H1 (cell line): ENCODE measurements around the gene NEURL1B. TPM values are rescaled to one million over a fixed set of nuclear protein-coding genes. Genes with fewer than 3 reads are reported as not detected.

Source experiments
- CEBPB ChIP-seq: IDR thresholded peaks from 2 replicates; pipeline ENCODE4 v1.6.1; 2012; ENCODE audit warnings: low read depth, low read length
- CHD7 ChIP-seq: fragments of 300-600 bp; sonication (generic); IDR thresholded peaks from 2 replicates; pipeline ENCODE4 v1.7.1; 2012; ENCODE audit warnings: low read length, moderate library complexity, mild to moderate bottlenecking, inconsistent platforms; ENCODE audit not compliant: insufficient replicate concordance
- CTCF ChIP-seq, 3 experiments: IDR thresholded peaks; 1 replicate in 2 of 3; 2 replicates in 1 of 3; pipeline versions ENCODE4 v1.5.1 to v1.6.1; 2011; ENCODE audit warnings: low read length in 3 of 3, mild to moderate bottlenecking in 3 of 3, inconsistent platforms in 2 of 3, low read depth in 1 of 3, moderate library complexity in 1 of 3; ENCODE audit not compliant: insufficient read depth in 1 of 3; ENCODE audit errors: control extremely low read depth in 1 of 3
- EP300 ChIP-seq, 2 experiments: IDR thresholded peaks; 1 replicate in 1 of 2; 2 replicates in 1 of 2; pipeline ENCODE4 v1.6.1; 2011 to 2012; ENCODE audit warnings: low read depth in 2 of 2, low read length in 2 of 2, mild to moderate bottlenecking in 2 of 2, borderline replicate concordance in 1 of 2, inconsistent platforms in 1 of 2, moderate library complexity in 1 of 2
- MAFK ChIP-seq: IDR thresholded peaks from 2 replicates; pipeline ENCODE4 v1.6.1; 2012; ENCODE audit warnings: low read depth, mild to moderate bottlenecking, improper control_type of control experiment, low read length
- RXRA ChIP-seq: IDR thresholded peaks from 2 replicates; pipeline ENCODE4 v1.6.1; 2011; ENCODE audit warnings: low read depth, mild to moderate bottlenecking, low read length, moderate library complexity; ENCODE audit not compliant: insufficient read depth
- SP2 ChIP-seq: IDR thresholded peaks from 2 replicates; pipeline ENCODE4 v1.6.1; 2012; ENCODE audit warnings: mild to moderate bottlenecking, low read length, inconsistent platforms
- SRF ChIP-seq: IDR thresholded peaks from 2 replicates; pipeline ENCODE4 v1.6.1; 2011; ENCODE audit warnings: mild to moderate bottlenecking, low read depth, low read length, moderate library complexity
- polyA plus RNA-seq, 7 experiments: library from polyadenylated mRNA; depleted of rRNA in 3 of 7; stranded (reverse) in 5 of 7; unstranded in 2 of 7; fragments of >200 nt in 5 of 7; fragments of 200-250 nt in 2 of 7; gene quantifications; 1 replicate in 5 of 7; 2 replicates in 1 of 7; 4 replicates in 1 of 7; pipeline versions ENCODE4 v1.2.1 to v1.2.3, GENCODE V29; 2011 to 2013; ENCODE audit warnings: missing spikeins in 2 of 7, mixed read lengths in 2 of 7
- total RNA-seq: library from RNA; stranded (reverse); fragmentation: NEBNext Ultra II Directional; extraction: Animal tissue kit (Norgen Biotek cat#: 25700); gene quantifications from 2 replicates; pipeline ENCODE4 v1.2.1, GENCODE V29; 2021

NEURL1B gene
- total and polyA plus RNA-seq, 2 of the 8 experiments (the other 6 are each of a cell fraction or from before 2014, with no cell fraction given): 3.3 to 6.1 TPM

GRCh38 chr5:172596638-172597231, 44.3 kb upstream of the NEURL1B start (continued):
- TF ChIP-seq MAFK: no peak
- no peak for TF ChIP-seq CHD7
- no peak for TF ChIP-seq EP300 (IDR thresholded peaks at IDR 0.05; ENCODE audit: borderline replicate concordance in 1 of 2, low read depth in 2 of 2, low read length in 2 of 2)
- no peak for TF ChIP-seq SRF
- TF ChIP-seq CEBPB: no peak
- no peak for TF ChIP-seq RXRA
- no peak for TF ChIP-seq SP2
- TF ChIP-seq CTCF (IDR thresholded peaks at IDR 0.05; ENCODE audit: control extremely low read depth in 1 of 3, insufficient read depth in 1 of 3, low read depth in 1 of 3, low read length in 3 of 3): no peak
- TF ChIP-seq, all 59 proteins: peak for 0
